HUES64 (cell line): ENCODE results near the gene HTR2C. TPM values are rescaled to one million over a fixed set of nuclear protein-coding genes. Genes with fewer than 3 reads are reported as not detected.

ENCODE experiments used
- H3K27ac ChIP-seq: 2 replicates; pipeline ENCODE4 v1.7.0; 2013; ENCODE audit warnings: low read depth, low read length, inconsistent platforms
- H3K27me3 ChIP-seq: 2 replicates; pipeline ENCODE4 v1.6.1; 2013; ENCODE audit warnings: mild to moderate bottlenecking, low read length; ENCODE audit not compliant: insufficient read depth
- H3K36me3 ChIP-seq: 2 replicates; pipeline ENCODE4 v1.6.1; 2013; ENCODE audit warnings: mild to moderate bottlenecking, low read length; ENCODE audit not compliant: insufficient read depth
- H3K4me1 ChIP-seq: 2 replicates; pipeline ENCODE4 v1.6.1; 2013; ENCODE audit warnings: mild to moderate bottlenecking, low read length, moderate library complexity; ENCODE audit not compliant: insufficient read depth
- H3K4me3 ChIP-seq: 2 replicates; pipeline ENCODE4 v1.5.1; 2013; ENCODE audit warnings: mild to moderate bottlenecking, low read length, moderate library complexity
- H3K9ac ChIP-seq: 2 replicates; pipeline ENCODE4 v1.6.1; 2013; ENCODE audit warnings: mild to moderate bottlenecking, low read depth, low read length
- H3K9me3 ChIP-seq: 2 replicates; pipeline ENCODE4 v1.6.1; 2013; ENCODE audit warnings: low read depth, low read length; ENCODE audit not compliant: insufficient read depth
- WGBS: fragments of 150-250, 120-280 bp; methylation state at CpG from one replicate; pipeline ENCODE4 v1.1.7; 2013; ENCODE audit warnings: missing lambda C conversion rate; 5-methylcytosine and 5-hydroxymethylcytosine counted together
- polyA plus RNA-seq, 2 experiments: library from polyadenylated mRNA; stranded (reverse); fragments of 50-300 nt; gene quantifications; one replicate each; pipeline ENCODE4 v1.2.3, GENCODE V29; 2013

The HTR2C gene
- polyA plus RNA-seq (2013, experiment 1 of 2), result 0.50 TPM
- 0.76 TPM for polyA plus RNA-seq (2013, experiment 2 of 2)

- Histone ChIP-seq H3K9ac (peak within 1 kb of the TSS; percentile 10; the same call in 1 of the 2 replicates), H3K27me3 (peaks cover 84% of the 10 kb centered on the region)
Measured at GRCh38 chrX:114583646-114584374, at the start of gene HTR2C. HTR2C (plus strand) TSS chrX:114584086; CDS start chrX:114726937, 142,851 bp downstream.

GRCh38 chrX:114580336-114580735, 3.5 kb upstream of the HTR2C start:
- H3K27me3 ChIP-seq, result peaks cover 59% of the 10 kb centered on the region

More at GRCh38 chrX:114583646-114584374, at the start of gene HTR2C:
- 4% methylated on average over 34 of the region's 34 CpGs for WGBS
- H3K9me3 ChIP-seq, result no peaks in the 10 kb centered on the region
- H3K4me1 ChIP-seq, result peaks cover 18% of the 10 kb centered on the region; the same call in 1 of the 2 replicates
- H3K27ac ChIP-seq, result no peak within 1 kb of the TSS
- H3K4me3 ChIP-seq, result peak within 1 kb of the TSS; percentile 52
- no peaks in the 10 kb centered on the region for H3K36me3 ChIP-seq

DNA sequence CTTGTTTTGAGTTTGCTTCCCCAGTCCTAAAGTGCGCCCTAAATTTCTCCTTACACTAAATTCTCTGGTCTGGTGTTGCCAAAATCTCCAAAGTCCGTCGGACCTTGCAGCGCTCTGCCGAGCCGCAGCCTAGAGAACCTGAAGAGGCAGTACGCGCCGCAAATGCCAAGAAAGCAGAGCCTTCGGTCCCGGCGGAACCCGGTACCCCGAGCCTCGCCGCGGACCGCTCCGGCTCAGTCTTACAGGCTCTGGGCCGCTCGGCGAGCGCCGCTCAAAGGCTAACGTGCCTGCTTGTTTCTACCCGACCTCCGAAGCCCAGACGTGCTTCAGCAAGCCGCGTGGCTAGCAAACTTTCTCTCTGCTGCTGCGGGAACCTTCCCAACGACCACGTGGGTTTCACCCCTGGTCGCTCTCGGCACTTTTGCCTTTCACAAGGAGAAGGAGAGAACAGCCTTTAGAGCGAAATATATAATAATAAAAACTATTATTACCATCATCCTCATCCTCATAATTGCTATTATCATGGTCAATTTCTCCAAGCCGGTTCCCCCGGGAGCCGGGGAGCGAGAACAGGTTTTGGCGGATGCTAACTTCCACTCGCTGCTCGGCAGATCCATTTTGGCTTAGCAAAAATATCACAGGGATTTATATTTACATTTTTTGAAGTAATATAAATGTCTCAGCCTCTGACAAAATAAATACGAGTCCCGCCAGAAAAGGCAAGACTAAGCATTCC, 2.2 kb upstream of the HTR2C start:
- WGBS, result 1% methylated on average over 36 of the region's 45 CpGs
- Histone ChIP-seq H3K9ac (0 out of 2 replicates have a peak overlapping the region, but pooled peaks have one; percentile 2), H3K4me3 (peak overlapping the region; percentile 47), H3K27me3 (peaks cover 72% of the 10 kb centered on the region), H3K36me3 (no peaks in the 10 kb centered on the region), H3K4me1 (peaks cover 18% of the 10 kb centered on the region; the same call in 1 of the 2 replicates), H3K9me3 (no peaks in the 10 kb centered on the region), H3K27ac (no peak overlapping the region)

More at GRCh38 chrX:114580336-114580735, 3.5 kb upstream of the HTR2C start:
- Histone ChIP-seq H3K4me1 (peaks cover 18% of the 10 kb centered on the region; the same call in 1 of the 2 replicates), H3K4me3 (no peak overlapping the region), H3K36me3 (no peaks in the 10 kb centered on the region), H3K9me3 (no peaks in the 10 kb centered on the region), H3K9ac (no peak overlapping the region), H3K27ac (no peak overlapping the region)
- WGBS, result 70% methylated on average over 1 of the region's 4 CpGs

DNA sequence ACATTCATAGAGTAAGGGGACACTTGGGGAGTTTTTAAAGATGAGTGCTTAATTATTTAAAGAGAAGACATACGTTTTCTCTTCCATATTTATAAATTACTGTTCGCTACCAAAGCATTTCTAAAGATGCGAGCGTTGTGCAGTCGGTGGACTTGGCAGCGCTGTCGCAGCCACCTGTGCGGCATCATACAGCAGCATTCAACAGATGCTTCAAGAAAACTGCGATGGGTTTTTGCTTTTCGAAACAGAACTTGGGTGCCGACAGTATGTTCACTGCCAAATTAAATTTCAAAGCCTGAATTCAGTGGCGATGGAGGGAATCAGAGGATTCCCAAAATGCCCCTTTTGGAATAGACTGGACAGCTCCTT, 1.6 kb upstream of the HTR2C start:
- Histone ChIP-seq H3K9me3 (no peaks in the 10 kb centered on the region), H3K4me3 (peak overlapping the region; percentile 47; the same call in 1 of the 2 replicates), H3K9ac (no peak overlapping the region), H3K27ac (no peak overlapping the region), H3K27me3 (peaks cover 78% of the 10 kb centered on the region), H3K36me3 (no peaks in the 10 kb centered on the region), H3K4me1 (peaks cover 18% of the 10 kb centered on the region; the same call in 1 of the 2 replicates)
- 20% methylated on average over 12 of the region's 12 CpGs for WGBS

DNA sequence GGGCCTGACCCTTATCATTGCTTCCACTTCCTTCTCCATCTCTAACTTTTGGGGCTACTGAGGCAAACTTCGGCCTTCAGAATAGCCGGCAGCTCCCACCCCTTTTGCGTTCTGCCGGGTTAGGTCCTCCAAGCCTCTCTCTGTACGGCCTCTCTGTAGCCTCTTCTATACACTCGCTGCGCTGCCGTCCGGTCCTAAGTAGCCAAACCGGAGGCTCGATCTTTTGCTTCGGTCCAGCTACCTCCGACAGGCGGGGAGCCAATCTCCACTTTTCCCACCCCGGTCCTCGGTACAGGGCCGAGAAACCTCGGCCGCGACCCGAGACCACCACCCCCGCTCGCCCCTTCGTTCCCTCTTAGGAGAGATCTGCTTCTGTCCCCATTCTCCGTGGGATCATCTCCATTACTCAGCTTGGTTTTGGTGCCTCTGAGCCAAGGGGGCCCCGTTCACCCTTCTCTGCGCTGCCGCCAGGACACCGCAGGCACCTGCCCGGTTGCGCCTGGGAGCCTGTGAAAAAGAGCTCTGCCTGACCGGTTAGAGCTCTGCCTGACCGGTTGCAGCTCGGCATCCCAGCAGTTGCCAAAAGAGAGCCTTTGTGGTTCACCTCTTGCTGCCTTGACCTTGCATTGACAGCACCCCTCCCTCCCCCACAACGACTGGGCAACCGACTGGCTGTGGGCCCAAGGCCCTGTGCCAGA, 1.0 kb upstream of the HTR2C start:
- Histone ChIP-seq H3K36me3 (no peaks in the 10 kb centered on the region), H3K4me3 (peak overlapping the region; percentile 47), H3K4me1 (peaks cover 18% of the 10 kb centered on the region; the same call in 1 of the 2 replicates), H3K27me3 (peaks cover 84% of the 10 kb centered on the region), H3K27ac (no peak overlapping the region), H3K9me3 (no peaks in the 10 kb centered on the region), H3K9ac (no peak overlapping the region)
- 2% methylated on average over 36 of the region's 36 CpGs for whole genome bisulfite sequencing

GRCh38 chrX:114584375-114584943, 573 bp downstream of the HTR2C start:
- Histone ChIP-seq H3K4me1 (peaks cover 18% of the 10 kb centered on the region; the same call in 1 of the 2 replicates), H3K27ac (no peak overlapping the region), H3K36me3 (no peaks in the 10 kb centered on the region), H3K4me3 (peak overlapping the region; percentile 52), H3K27me3 (peaks cover 82% of the 10 kb centered on the region), H3K9ac (peak overlapping the region; percentile 10; the same call in 1 of the 2 replicates), H3K9me3 (no peaks in the 10 kb centered on the region)
- WGBS, result under 1% methylated on average over 56 of the region's 56 CpGs

- WGBS, result 5% methylated on average over 27 of the region's 27 CpGs
Measured at GRCh38 chrX:114584983-114585842, 1.3 kb downstream of the HTR2C start.

GRCh38 chrX:114591121-114591520, 7.2 kb downstream of the HTR2C start:
- no CpG with 5 or more reads among the region's 1 CpG for WGBS
- H3K27ac ChIP-seq, result no peak overlapping the region

More at GRCh38 chrX:114584983-114585842, 1.3 kb downstream of the HTR2C start:
- H3K9me3 ChIP-seq, result no peaks in the 10 kb centered on the region
- H3K27me3 ChIP-seq, result peaks cover 77% of the 10 kb centered on the region
- H3K4me3 ChIP-seq, result peak overlapping the region; percentile 52
- no peaks in the 10 kb centered on the region for H3K36me3 ChIP-seq
- 0 out of 2 replicates have a peak overlapping the region, but pooled peaks have one; percentile 10 for H3K9ac ChIP-seq
- no peak overlapping the region for H3K27ac ChIP-seq
- peaks cover 10% of the 10 kb centered on the region; the same call in 1 of the 2 replicates for H3K4me1 ChIP-seq

GRCh38 chrX:114599305-114599704, 15.4 kb downstream of the HTR2C start:
- peaks cover 15% of the 10 kb centered on the region for H3K36me3 ChIP-seq
- H3K9ac ChIP-seq, result no peak overlapping the region
- no peaks in the 10 kb centered on the region for H3K27me3 ChIP-seq
- peak overlapping the region; percentile 39 for H3K4me3 ChIP-seq
- WGBS, result no CpG with 5 or more reads among the region's 1 CpG
- H3K9me3 ChIP-seq, result no peaks in the 10 kb centered on the region
- peaks cover 16% of the 10 kb centered on the region; the same call in 1 of the 2 replicates for H3K4me1 ChIP-seq
- no peak overlapping the region for H3K27ac ChIP-seq

More at GRCh38 chrX:114591121-114591520, 7.2 kb downstream of the HTR2C start:
- no peak overlapping the region for H3K9ac ChIP-seq
- H3K4me1 ChIP-seq, result no peaks in the 10 kb centered on the region
- H3K27me3 ChIP-seq, result peaks cover 18% of the 10 kb centered on the region
- no peaks in the 10 kb centered on the region for H3K36me3 ChIP-seq
- no peaks in the 10 kb centered on the region for H3K9me3 ChIP-seq
- no peak overlapping the region for H3K4me3 ChIP-seq

DNA sequence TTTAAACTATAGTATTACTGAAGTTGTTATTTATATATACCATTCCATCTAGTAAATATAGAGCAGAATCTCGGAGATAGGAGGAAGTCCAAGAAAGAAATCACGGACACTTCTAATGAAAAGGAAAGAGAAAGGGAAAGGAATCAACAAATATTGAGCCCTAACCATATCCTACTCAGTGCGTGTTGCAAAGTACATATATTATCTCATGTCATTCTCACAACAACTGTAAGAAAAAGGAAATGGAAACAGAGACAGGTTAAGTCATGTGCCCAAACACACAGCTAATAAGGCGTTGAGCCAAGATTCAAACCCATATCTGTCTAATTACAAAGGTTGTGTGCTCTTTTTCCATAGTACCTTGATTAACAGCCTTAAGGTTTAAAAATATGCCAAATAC, 16.0 kb downstream of the HTR2C start:
- Histone ChIP-seq H3K27ac (no peak overlapping the region), H3K27me3 (no peaks in the 10 kb centered on the region), H3K9ac (no peak overlapping the region), H3K36me3 (peaks cover 15% of the 10 kb centered on the region), H3K9me3 (no peaks in the 10 kb centered on the region), H3K4me1 (peaks cover 16% of the 10 kb centered on the region; the same call in 1 of the 2 replicates), H3K4me3 (peak overlapping the region; percentile 39)
- 71% methylated on average over 1 of the region's 4 CpGs for WGBS
